H9 (cell line): ENCODE results near the gene TBC1D1. TPM values are rescaled to one million over a fixed set of nuclear protein-coding genes. Genes with fewer than 3 reads are reported as not detected.

ENCODE experiments used
- DNase-seq: peaks from one replicate; pipeline ENCODE4 v3.0.0-alpha.2; 2017
- H2AFZ ChIP-seq: one replicate; pipeline ENCODE4 v1.6.1; 2013; ENCODE audit warnings: mild to moderate bottlenecking, low read length, control low read depth, moderate library complexity
- H2AK5ac ChIP-seq: 2 replicates; pipeline ENCODE4 v1.6.1; 2013; ENCODE audit warnings: low read length, control low read depth, mixed read lengths; ENCODE audit not compliant: insufficient read length
- H2BK120ac ChIP-seq: one replicate; pipeline ENCODE4 v1.6.1; 2013; ENCODE audit warnings: low read depth, mild to moderate bottlenecking, low read length, control low read depth, inconsistent platforms; ENCODE audit not compliant: poor library complexity, severe bottlenecking
- H2BK12ac ChIP-seq: 2 replicates; pipeline ENCODE4 v1.6.1; 2013; ENCODE audit warnings: low read length, control low read depth, mixed read lengths, low read depth; ENCODE audit not compliant: insufficient read length
- H2BK15ac ChIP-seq: 2 replicates; pipeline ENCODE4 v1.6.1; 2013; ENCODE audit warnings: low read depth, low read length, control low read depth
- H2BK20ac ChIP-seq: one replicate; pipeline ENCODE4 v1.6.1; 2013; ENCODE audit warnings: low read depth, mild to moderate bottlenecking, low read length, control low read depth, inconsistent platforms; ENCODE audit not compliant: poor library complexity, severe bottlenecking
- H2BK5ac ChIP-seq: 2 replicates; pipeline ENCODE4 v1.6.1; 2013; ENCODE audit warnings: low read length, control low read depth, mixed read lengths; ENCODE audit not compliant: insufficient read length
- H3K14ac ChIP-seq: 2 replicates; pipeline ENCODE4 v1.6.1; 2013; ENCODE audit warnings: low read length, control low read depth; ENCODE audit not compliant: insufficient read depth
- H3K18ac ChIP-seq: 2 replicates; pipeline ENCODE4 v1.6.1; 2013; ENCODE audit warnings: low read depth, mild to moderate bottlenecking, mixed read lengths, low read length, control low read depth; ENCODE audit not compliant: insufficient read length
- H3K23ac ChIP-seq: 2 replicates; pipeline ENCODE4 v1.6.1; 2013; ENCODE audit warnings: low read length, control low read depth, mixed read lengths, low read depth; ENCODE audit not compliant: insufficient read length
- H3K23me2 ChIP-seq: 2 replicates; pipeline ENCODE4 v1.6.1; 2013; ENCODE audit warnings: low read depth, mild to moderate bottlenecking, mixed read lengths, low read length, control low read depth; ENCODE audit not compliant: insufficient read length, poor library complexity, severe bottlenecking
- H3K27ac ChIP-seq: 2 replicates; pipeline ENCODE4 v1.5.1; 2013; ENCODE audit warnings: low read length, control low read depth, mixed read lengths, low read depth; ENCODE audit not compliant: insufficient read length
- H3K27me3 ChIP-seq: 2 replicates; pipeline ENCODE4 v1.6.1; 2013; ENCODE audit warnings: low read length, control low read depth, inconsistent platforms; ENCODE audit not compliant: insufficient read depth
- H3K4ac ChIP-seq: 2 replicates; pipeline ENCODE4 v1.6.1; 2013; ENCODE audit warnings: low read depth, mild to moderate bottlenecking, control low read depth, inconsistent platforms, low read length, moderate library complexity
- H3K4me1 ChIP-seq: 2 replicates; pipeline ENCODE4 v1.6.1; 2013; ENCODE audit warnings: low read length, control low read depth, inconsistent platforms; ENCODE audit not compliant: insufficient read depth
- H3K4me2 ChIP-seq: 2 replicates; pipeline ENCODE4 v1.6.1; 2013; ENCODE audit warnings: low read length, control low read depth, mixed read lengths; ENCODE audit not compliant: insufficient read length, insufficient read depth
- H3K56ac ChIP-seq: 2 replicates; pipeline ENCODE4 v1.6.1; 2013; ENCODE audit warnings: low read depth, mild to moderate bottlenecking, mixed read lengths, low read length, control low read depth; ENCODE audit not compliant: insufficient read length
- H3K79me1 ChIP-seq: 2 replicates; pipeline ENCODE4 v1.6.1; 2013; ENCODE audit warnings: low read depth, mild to moderate bottlenecking, moderate library complexity, low read length, control low read depth, inconsistent platforms; ENCODE audit not compliant: insufficient read depth, poor library complexity, severe bottlenecking
- H3K79me2 ChIP-seq: 2 replicates; pipeline ENCODE4 v1.6.1; 2013; ENCODE audit warnings: low read length, control low read depth, inconsistent platforms; ENCODE audit not compliant: insufficient read depth
- H3K9ac ChIP-seq: 2 replicates; pipeline ENCODE4 v1.6.1; 2013; ENCODE audit warnings: low read length, control low read depth, mixed read lengths; ENCODE audit not compliant: insufficient read length; ENCODE audit errors: extremely low read depth
- H3K9me3 ChIP-seq: one replicate; pipeline ENCODE4 v1.6.1; 2013; ENCODE audit warnings: low read depth, low read length, inconsistent platforms; ENCODE audit not compliant: control insufficient read depth
- H3T11ph ChIP-seq: one replicate; pipeline ENCODE4 v1.6.1; 2013; ENCODE audit warnings: mild to moderate bottlenecking, low read length, control low read depth, inconsistent platforms
- H4K20me1 ChIP-seq: one replicate; pipeline ENCODE4 v1.6.1; 2013; ENCODE audit not compliant: control insufficient read depth, insufficient read length, insufficient read depth
- H4K5ac ChIP-seq: 2 replicates; pipeline ENCODE4 v1.6.1; 2013; ENCODE audit warnings: low read depth, mild to moderate bottlenecking, mixed read lengths, low read length, control low read depth; ENCODE audit not compliant: insufficient read length
- H4K8ac ChIP-seq: replicated peaks from 2 replicates; pipeline ENCODE4 v1.6.1; 2013; ENCODE audit warnings: low read length, control low read depth, mixed read lengths, low read depth; ENCODE audit not compliant: insufficient read length
- H4K91ac ChIP-seq: 2 replicates; pipeline ENCODE4 v1.6.1; 2013; ENCODE audit warnings: low read depth, mild to moderate bottlenecking, moderate library complexity, mixed read lengths, low read length, control low read depth; ENCODE audit not compliant: insufficient read length
- H3K27ac Mint-ChIP-seq, 3 experiments: 2 replicates in 2 of 3; 3 replicates in 1 of 3; pipeline ENCODE4 v1.8.0; 2020 to 2021; ENCODE audit warnings: mixed read lengths in 3 of 3, mild to moderate bottlenecking in 1 of 3, moderate library complexity in 1 of 3
- H3K27me3 Mint-ChIP-seq: 2 replicates; pipeline ENCODE4 v1.8.0; 2021; ENCODE audit warnings: low read depth, mild to moderate bottlenecking, moderate library complexity, mixed read lengths
- H3K36me3 Mint-ChIP-seq, 3 experiments: 2 replicates in 2 of 3; 3 replicates in 1 of 3; pipeline ENCODE4 v1.8.0; 2020 to 2021; ENCODE audit warnings: low read depth in 3 of 3, mixed read lengths in 3 of 3; ENCODE audit not compliant: insufficient read depth in 1 of 3
- H3K4me1 Mint-ChIP-seq, 2 experiments: 2 replicates each; pipeline ENCODE4 v1.8.0; 2020; ENCODE audit warnings: mixed read lengths in 2 of 2
- H3K4me3 Mint-ChIP-seq, 2 experiments: 2 replicates in 1 of 2; 3 replicates in 1 of 2; pipeline ENCODE4 v1.8.0; 2020 to 2021; ENCODE audit warnings: mild to moderate bottlenecking in 2 of 2, mixed read lengths in 2 of 2, moderate library complexity in 1 of 2
- H3K9me3 Mint-ChIP-seq, 2 experiments: 2 replicates in 1 of 2; 3 replicates in 1 of 2; pipeline ENCODE4 v1.8.0; 2020; ENCODE audit warnings: mild to moderate bottlenecking in 2 of 2, mixed read lengths in 2 of 2, moderate library complexity in 1 of 2
- WGBS: extraction: QIAGEN DNeasy Blood & Tissue Kit; methylation state at CpG from one replicate; pipeline ENCODE4 v1.1.7; 2013; ENCODE audit warnings: missing lambda C conversion rate, low lambda C conversion rate, mixed read lengths; ENCODE audit not compliant: insufficient read length; ENCODE audit errors: extremely low coverage; 5-methylcytosine and 5-hydroxymethylcytosine counted together
- total RNA-seq: library from RNA; stranded (reverse); gene quantifications from 2 replicates; pipeline ENCODE4 v1.2.1, GENCODE V29; 2021
- TF ChIP-seq, protein P1 (sequence below): fragments of 200-600 bp; sonication (generic); conservative IDR thresholded peaks from 3 replicates; pipeline ENCODE4 v1.8.0; 2021; ENCODE audit warnings: antibody characterized with exemption, mild to moderate bottlenecking

TBC1D1 gene
- total RNA-seq, 1 experiment from 2014 or later: 109 TPM

DNA sequence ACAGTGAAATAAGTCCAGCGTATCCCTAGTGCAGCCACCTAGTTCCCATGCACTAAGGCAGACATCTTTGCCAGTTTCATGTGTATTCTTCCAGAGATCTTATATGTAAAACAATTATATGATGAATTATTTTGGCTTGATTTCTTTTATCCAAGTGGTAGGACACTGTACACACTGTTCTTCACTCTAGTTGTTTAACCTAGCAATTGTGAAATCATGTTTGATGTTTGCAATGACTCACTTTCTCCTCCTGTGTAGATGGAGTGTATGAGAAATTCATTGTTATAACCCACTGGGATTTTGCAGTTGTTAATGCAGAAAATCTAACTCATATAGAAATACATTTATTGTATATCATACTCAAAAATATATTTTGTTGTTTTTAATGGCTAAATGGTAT is 17.5 kb upstream of the TBC1D1 start:
- no peak overlapping the region for H3K56ac ChIP-seq
- no peak overlapping the region for H4K5ac ChIP-seq
- H3K23ac ChIP-seq: no peak overlapping the region
- no peaks in the 10 kb centered on the region for H3K9me3 Mint-ChIP-seq
- H3K27me3 ChIP-seq: no peaks in the 10 kb centered on the region
- H3K14ac ChIP-seq: no peak overlapping the region
- H3K18ac ChIP-seq: no peak overlapping the region
- no peak overlapping the region for H3K27ac ChIP-seq
- H2BK120ac ChIP-seq: no peak overlapping the region
- peaks cover 2 to 5% of the 10 kb centered on the region in 2 experiments; a peak in 2 of 4 replicates for H3K4me1 Mint-ChIP-seq
- H3K79me1 ChIP-seq: no peaks in the 10 kb centered on the region
- no peak overlapping the region for H3K4me3 Mint-ChIP-seq
- H3K27ac Mint-ChIP-seq: no peak overlapping the region
- no peak overlapping the region for H2AFZ ChIP-seq
- H3K4me2 ChIP-seq: no peak overlapping the region
- H4K8ac ChIP-seq: no peak overlapping the region
- H3K9me3 ChIP-seq: no peaks in the 10 kb centered on the region
- H2BK12ac ChIP-seq: no peak overlapping the region
- no peaks in the 10 kb centered on the region for H3K27me3 Mint-ChIP-seq
- H2BK15ac ChIP-seq: no peak overlapping the region
- TF ChIP-seq, protein P1, sequence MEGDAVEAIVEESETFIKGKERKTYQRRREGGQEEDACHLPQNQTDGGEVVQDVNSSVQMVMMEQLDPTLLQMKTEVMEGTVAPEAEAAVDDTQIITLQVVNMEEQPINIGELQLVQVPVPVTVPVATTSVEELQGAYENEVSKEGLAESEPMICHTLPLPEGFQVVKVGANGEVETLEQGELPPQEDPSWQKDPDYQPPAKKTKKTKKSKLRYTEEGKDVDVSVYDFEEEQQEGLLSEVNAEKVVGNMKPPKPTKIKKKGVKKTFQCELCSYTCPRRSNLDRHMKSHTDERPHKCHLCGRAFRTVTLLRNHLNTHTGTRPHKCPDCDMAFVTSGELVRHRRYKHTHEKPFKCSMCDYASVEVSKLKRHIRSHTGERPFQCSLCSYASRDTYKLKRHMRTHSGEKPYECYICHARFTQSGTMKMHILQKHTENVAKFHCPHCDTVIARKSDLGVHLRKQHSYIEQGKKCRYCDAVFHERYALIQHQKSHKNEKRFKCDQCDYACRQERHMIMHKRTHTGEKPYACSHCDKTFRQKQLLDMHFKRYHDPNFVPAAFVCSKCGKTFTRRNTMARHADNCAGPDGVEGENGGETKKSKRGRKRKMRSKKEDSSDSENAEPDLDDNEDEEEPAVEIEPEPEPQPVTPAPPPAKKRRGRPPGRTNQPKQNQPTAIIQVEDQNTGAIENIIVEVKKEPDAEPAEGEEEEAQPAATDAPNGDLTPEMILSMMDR: no peak
- H4K20me1 ChIP-seq: no peaks in the 10 kb centered on the region
- no peak overlapping the region for H3K9ac ChIP-seq
- H2AK5ac ChIP-seq: no peak overlapping the region
- H3K23me2 ChIP-seq: no peaks in the 10 kb centered on the region
- no peak for DNase-seq
- no peak overlapping the region for H3K4ac ChIP-seq
- no peaks in the 10 kb centered on the region for H3K36me3 Mint-ChIP-seq
- H3T11ph ChIP-seq: no peak overlapping the region
- no peak overlapping the region for H2BK5ac ChIP-seq
- H3K4me1 ChIP-seq: no peaks in the 10 kb centered on the region
- no peaks in the 10 kb centered on the region for H3K79me2 ChIP-seq
- no CpG with 5 or more reads among the region's 1 CpG for WGBS
- no peak overlapping the region for H2BK20ac ChIP-seq
- no peak overlapping the region for H4K91ac ChIP-seq
